ENCODE measurements around the gene FGR.

DNA sequence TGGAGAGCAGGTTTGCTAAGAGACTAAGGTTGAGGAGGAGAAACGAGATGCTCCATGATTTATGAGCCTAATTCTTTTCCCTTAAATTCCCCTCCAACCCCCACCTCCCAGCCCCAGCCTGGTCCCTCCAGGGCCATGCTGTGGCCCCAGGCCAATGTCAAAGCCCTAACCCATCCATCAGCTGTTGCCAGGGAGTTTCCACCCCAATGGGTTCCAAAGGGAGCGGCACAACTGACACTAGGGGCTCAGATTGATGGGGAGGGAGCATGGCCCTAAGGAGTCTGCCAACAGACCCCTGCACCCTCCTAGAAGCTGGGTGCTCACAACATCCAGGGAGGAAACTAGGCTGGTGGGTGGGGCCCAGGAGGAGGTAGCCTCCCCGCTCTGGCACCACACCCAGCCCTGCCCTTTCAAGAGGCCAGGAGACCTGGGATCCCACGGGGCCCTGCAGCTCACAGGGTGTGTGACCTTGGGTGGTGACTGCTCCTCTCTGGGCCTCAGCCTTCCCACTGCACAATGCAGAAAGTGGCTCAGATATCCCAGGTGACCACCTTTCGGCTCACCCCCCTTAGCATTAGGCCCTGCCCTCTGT is 44.0 kb downstream of the FGR start:
- TF ChIP-seq, protein P1, sequence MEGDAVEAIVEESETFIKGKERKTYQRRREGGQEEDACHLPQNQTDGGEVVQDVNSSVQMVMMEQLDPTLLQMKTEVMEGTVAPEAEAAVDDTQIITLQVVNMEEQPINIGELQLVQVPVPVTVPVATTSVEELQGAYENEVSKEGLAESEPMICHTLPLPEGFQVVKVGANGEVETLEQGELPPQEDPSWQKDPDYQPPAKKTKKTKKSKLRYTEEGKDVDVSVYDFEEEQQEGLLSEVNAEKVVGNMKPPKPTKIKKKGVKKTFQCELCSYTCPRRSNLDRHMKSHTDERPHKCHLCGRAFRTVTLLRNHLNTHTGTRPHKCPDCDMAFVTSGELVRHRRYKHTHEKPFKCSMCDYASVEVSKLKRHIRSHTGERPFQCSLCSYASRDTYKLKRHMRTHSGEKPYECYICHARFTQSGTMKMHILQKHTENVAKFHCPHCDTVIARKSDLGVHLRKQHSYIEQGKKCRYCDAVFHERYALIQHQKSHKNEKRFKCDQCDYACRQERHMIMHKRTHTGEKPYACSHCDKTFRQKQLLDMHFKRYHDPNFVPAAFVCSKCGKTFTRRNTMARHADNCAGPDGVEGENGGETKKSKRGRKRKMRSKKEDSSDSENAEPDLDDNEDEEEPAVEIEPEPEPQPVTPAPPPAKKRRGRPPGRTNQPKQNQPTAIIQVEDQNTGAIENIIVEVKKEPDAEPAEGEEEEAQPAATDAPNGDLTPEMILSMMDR (conservative IDR thresholded peaks at IDR 0.05; ENCODE audit: low read depth in 2 of 2): no peak
- TF ChIP-seq, protein P2, sequence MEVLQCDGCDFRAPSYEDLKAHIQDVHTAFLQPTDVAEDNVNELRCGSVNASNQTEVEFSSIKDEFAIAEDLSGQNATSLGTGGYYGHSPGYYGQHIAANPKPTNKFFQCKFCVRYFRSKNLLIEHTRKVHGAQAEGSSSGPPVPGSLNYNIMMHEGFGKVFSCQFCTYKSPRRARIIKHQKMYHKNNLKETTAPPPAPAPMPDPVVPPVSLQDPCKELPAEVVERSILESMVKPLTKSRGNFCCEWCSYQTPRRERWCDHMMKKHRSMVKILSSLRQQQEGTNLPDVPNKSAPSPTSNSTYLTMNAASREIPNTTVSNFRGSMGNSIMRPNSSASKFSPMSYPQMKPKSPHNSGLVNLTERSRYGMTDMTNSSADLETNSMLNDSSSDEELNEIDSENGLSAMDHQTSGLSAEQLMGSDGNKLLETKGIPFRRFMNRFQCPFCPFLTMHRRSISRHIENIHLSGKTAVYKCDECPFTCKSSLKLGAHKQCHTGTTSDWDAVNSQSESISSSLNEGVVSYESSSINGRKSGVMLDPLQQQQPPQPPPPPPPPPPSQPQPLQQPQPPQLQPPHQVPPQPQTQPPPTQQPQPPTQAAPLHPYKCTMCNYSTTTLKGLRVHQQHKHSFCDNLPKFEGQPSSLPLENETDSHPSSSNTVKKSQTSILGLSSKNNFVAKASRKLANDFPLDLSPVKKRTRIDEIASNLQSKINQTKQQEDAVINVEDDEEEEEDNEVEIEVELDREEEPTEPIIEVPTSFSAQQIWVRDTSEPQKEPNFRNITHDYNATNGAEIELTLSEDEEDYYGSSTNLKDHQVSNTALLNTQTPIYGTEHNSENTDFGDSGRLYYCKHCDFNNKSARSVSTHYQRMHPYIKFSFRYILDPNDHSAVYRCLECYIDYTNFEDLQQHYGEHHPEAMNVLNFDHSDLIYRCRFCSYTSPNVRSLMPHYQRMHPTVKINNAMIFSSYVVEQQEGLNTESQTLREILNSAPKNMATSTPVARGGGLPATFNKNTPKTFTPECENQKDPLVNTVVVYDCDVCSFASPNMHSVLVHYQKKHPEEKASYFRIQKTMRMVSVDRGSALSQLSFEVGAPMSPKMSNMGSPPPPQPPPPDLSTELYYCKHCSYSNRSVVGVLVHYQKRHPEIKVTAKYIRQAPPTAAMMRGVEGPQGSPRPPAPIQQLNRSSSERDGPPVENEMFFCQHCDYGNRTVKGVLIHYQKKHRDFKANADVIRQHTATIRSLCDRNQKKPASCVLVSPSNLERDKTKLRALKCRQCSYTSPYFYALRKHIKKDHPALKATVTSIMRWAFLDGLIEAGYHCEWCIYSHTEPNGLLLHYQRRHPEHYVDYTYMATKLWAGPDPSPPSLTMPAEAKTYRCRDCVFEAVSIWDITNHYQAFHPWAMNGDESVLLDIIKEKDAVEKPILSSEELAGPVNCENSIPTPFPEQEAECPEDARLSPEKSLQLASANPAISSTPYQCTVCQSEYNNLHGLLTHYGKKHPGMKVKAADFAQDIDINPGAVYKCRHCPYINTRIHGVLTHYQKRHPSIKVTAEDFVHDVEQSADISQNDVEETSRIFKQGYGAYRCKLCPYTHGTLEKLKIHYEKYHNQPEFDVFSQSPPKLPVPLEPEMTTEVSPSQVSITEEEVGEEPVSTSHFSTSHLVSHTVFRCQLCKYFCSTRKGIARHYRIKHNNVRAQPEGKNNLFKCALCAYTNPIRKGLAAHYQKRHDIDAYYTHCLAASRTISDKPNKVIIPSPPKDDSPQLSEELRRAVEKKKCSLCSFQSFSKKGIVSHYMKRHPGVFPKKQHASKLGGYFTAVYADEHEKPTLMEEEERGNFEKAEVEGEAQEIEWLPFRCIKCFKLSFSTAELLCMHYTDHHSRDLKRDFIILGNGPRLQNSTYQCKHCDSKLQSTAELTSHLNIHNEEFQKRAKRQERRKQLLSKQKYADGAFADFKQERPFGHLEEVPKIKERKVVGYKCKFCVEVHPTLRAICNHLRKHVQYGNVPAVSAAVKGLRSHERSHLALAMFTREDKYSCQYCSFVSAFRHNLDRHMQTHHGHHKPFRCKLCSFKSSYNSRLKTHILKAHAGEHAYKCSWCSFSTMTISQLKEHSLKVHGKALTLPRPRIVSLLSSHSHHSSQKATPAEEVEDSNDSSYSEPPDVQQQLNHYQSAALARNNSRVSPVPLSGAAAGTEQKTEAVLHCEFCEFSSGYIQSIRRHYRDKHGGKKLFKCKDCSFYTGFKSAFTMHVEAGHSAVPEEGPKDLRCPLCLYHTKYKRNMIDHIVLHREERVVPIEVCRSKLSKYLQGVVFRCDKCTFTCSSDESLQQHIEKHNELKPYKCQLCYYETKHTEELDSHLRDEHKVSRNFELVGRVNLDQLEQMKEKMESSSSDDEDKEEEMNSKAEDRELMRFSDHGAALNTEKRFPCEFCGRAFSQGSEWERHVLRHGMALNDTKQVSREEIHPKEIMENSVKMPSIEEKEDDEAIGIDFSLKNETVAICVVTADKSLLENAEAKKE (CRISPR knock-in tag; IDR thresholded peaks at IDR 0.05): no peak
- TF ChIP-seq POLR2AphosphoS5 (IDR thresholded peaks at IDR 0.05; ENCODE audit: low read depth) (no peak), EZH2 (IDR thresholded peaks at IDR 0.05; ENCODE audit: low read depth, unreplicated experiment) (no peak), CREB1 (CRISPR knock-in tag; IDR thresholded peaks at IDR 0.05; ENCODE audit: low read depth) (no peak), STAT1 (IDR thresholded peaks at IDR 0.05; ENCODE audit: unreplicated experiment) (no peak), EZH2phosphoT487 (IDR thresholded peaks at IDR 0.05; ENCODE audit: unreplicated experiment) (no peak), ZNF114 (CRISPR knock-in tag; IDR thresholded peaks at IDR 0.05) (no peak), NANOG (IDR thresholded peaks at IDR 0.05; ENCODE audit: borderline replicate concordance) (no peak)
- TF ChIP-seq, protein P3, sequence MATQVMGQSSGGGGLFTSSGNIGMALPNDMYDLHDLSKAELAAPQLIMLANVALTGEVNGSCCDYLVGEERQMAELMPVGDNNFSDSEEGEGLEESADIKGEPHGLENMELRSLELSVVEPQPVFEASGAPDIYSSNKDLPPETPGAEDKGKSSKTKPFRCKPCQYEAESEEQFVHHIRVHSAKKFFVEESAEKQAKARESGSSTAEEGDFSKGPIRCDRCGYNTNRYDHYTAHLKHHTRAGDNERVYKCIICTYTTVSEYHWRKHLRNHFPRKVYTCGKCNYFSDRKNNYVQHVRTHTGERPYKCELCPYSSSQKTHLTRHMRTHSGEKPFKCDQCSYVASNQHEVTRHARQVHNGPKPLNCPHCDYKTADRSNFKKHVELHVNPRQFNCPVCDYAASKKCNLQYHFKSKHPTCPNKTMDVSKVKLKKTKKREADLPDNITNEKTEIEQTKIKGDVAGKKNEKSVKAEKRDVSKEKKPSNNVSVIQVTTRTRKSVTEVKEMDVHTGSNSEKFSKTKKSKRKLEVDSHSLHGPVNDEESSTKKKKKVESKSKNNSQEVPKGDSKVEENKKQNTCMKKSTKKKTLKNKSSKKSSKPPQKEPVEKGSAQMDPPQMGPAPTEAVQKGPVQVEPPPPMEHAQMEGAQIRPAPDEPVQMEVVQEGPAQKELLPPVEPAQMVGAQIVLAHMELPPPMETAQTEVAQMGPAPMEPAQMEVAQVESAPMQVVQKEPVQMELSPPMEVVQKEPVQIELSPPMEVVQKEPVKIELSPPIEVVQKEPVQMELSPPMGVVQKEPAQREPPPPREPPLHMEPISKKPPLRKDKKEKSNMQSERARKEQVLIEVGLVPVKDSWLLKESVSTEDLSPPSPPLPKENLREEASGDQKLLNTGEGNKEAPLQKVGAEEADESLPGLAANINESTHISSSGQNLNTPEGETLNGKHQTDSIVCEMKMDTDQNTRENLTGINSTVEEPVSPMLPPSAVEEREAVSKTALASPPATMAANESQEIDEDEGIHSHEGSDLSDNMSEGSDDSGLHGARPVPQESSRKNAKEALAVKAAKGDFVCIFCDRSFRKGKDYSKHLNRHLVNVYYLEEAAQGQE (IDR thresholded peaks at IDR 0.05; ENCODE audit: unreplicated experiment): no peak

All from GM23338 (cell line).